Left renal cortex interstitium (tissue), 4 donors: ENCODE data around the gene PTAFR. TPM values are rescaled to one million over a fixed set of nuclear protein-coding genes. Genes with fewer than 3 reads are reported as not detected.

ENCODE experiments used
- DNase-seq, 4 donors: peaks; one replicate each; pipeline ENCODE4 v3.0.0-alpha.2; 2013; ENCODE audit warnings: low read depth in 4 of 4, low spot score in 2 of 4, missing footprints in 1 of 4
- polyA plus RNA-seq, 4 donors: library from polyadenylated mRNA; unstranded; fragments of 120-200 nt; gene quantifications; one replicate each; pipeline ENCODE4 v1.2.1, GENCODE V29; 2013; ENCODE audit not compliant: insufficient read length in 4 of 4

The PTAFR gene
- polyA plus RNA-seq, 4 donors: 2.0 to 2.9 (median 2.4) TPM

- DNase-seq: no peak
Observed at GRCh38 chr1:28126783-28127490, 49.6 kb downstream of the PTAFR start.

GRCh38 chr1:28126212-28126611 lies 50.3 kb downstream of the PTAFR start:
- no peak for DNase-seq

GRCh38 chr1:28123461-28123961 lies 53.0 kb downstream of the PTAFR start:
- no peak for DNase-seq

GRCh38 chr1:28122183-28122582 lies 54.3 kb downstream of the PTAFR start:
- no peak for DNase-seq

- DNase-seq: no peak
Observed at GRCh38 chr1:28119556-28119955, 56.9 kb downstream of the PTAFR start.

GRCh38 chr1:28118640-28119307 lies 57.7 kb downstream of the PTAFR start:
- no peak for DNase-seq

- DNase-seq: no peak
Observed at GRCh38 chr1:28115267-28115666, 61.2 kb downstream of the PTAFR start.

- no peak for DNase-seq
Observed at GRCh38 chr1:28114844-28115243, 61.6 kb downstream of the PTAFR start.

GRCh38 chr1:28113242-28113572 lies 63.3 kb downstream of the PTAFR start:
- DNase-seq: no peak

- no peak for DNase-seq
Observed at GRCh38 chr1:28112388-28113241, 63.9 kb downstream of the PTAFR start.

- DNase-seq: no peak
Observed at GRCh38 chr1:28111157-28111556, 65.3 kb downstream of the PTAFR start.

- DNase-seq: no peak
Observed at GRCh38 chr1:28110555-28110954, 65.9 kb downstream of the PTAFR start.

- no peak for DNase-seq
Observed at GRCh38 chr1:28109639-28110038, 66.9 kb downstream of the PTAFR start.

GRCh38 chr1:28108001-28108400 lies 68.5 kb downstream of the PTAFR start:
- DNase-seq: no peak

GRCh38 chr1:28104866-28105467 lies 71.5 kb downstream of the PTAFR start:
- DNase-seq: peak in 1 of 4 donors; percentile 16

- no peak for DNase-seq
Observed at GRCh38 chr1:28102189-28102588, 74.3 kb downstream of the PTAFR start.

GRCh38 chr1:28099050-28099769 lies 77.3 kb downstream of the PTAFR start:
- DNase-seq: no peak
